ENCODE results near the gene BDH2. TPM values are rescaled to one million over a fixed set of nuclear protein-coding genes. Genes with fewer than 3 reads are reported as not detected.

Gene BDH2
- total RNA-seq, 1 donor from 2014 or later: 57.0 TPM

- DNase-seq (ENCODE audit: low spot score) (no peak), ATAC-seq (no peak)
- intact Hi-C loops (cut with DNase I): no loop called here
These were observed 10.2 kb downstream of the BDH2 start for GRCh38 chr4:103089481-103089880.

GRCh38 chr4:103086551-103086950, 13.1 kb downstream of the BDH2 start:
- intact Hi-C loops (cut with DNase I): no loop called here
- DNase-seq (ENCODE audit: low spot score) (no peak), ATAC-seq (no peak)

- intact Hi-C loops (cut with DNase I): no loop called here
- DNase-seq (ENCODE audit: low spot score): no peak
- no peak for ATAC-seq
These were observed 14.0 kb downstream of the BDH2 start for GRCh38 chr4:103085555-103086196.

- intact Hi-C loops (cut with DNase I): no loop called here
These were observed 20.0 kb downstream of the BDH2 start for GRCh38 chr4:103079621-103080020.

GRCh38 chr4:103076747-103077347, 22.8 kb downstream of the BDH2 start, which contains the start of gene SLC9B2:
Gene SLC9B2 (minus strand): TSS chr4:103076761. CDS start chr4:103067550, 9,211 bp downstream.
- ATAC-seq (no peak), DNase-seq (ENCODE audit: low spot score) (no peak)

More at GRCh38 chr4:103079621-103080020, 20.0 kb downstream of the BDH2 start:
- ATAC-seq (no peak), DNase-seq (ENCODE audit: low spot score) (no peak)

GRCh38 chr4:103075894-103076746, 23.5 kb downstream of the BDH2 start:
- ATAC-seq (peak; percentile 89), DNase-seq (ENCODE audit: low spot score) (peak; percentile 81)
- intact Hi-C loops (cut with DNase I): no loop called here

More at GRCh38 chr4:103076747-103077347, 22.8 kb downstream of the BDH2 start, which contains the start of gene SLC9B2:
- intact Hi-C loops (cut with DNase I): no loop called here

- intact Hi-C loops (cut with DNase I): no loop called here
- ATAC-seq (peak; percentile 16), DNase-seq (ENCODE audit: low spot score) (no peak)
These were observed 24.2 kb downstream of the BDH2 start for GRCh38 chr4:103075435-103075893.

- ATAC-seq: no peak
- intact Hi-C loops (cut with DNase I): no loop called here
- no peak for DNase-seq (ENCODE audit: low spot score)
These were observed 24.7 kb downstream of the BDH2 start for GRCh38 chr4:103074744-103075434.

GRCh38 chr4:103073792-103074438, 25.7 kb downstream of the BDH2 start:
- DNase-seq (ENCODE audit: low spot score) (no peak), ATAC-seq (no peak)
- intact Hi-C loops (cut with DNase I): no loop called here

GRCh38 chr4:103067841-103068547, 31.6 kb downstream of the BDH2 start:
- ATAC-seq (no peak), DNase-seq (ENCODE audit: low spot score) (no peak)
- intact Hi-C loops (cut with DNase I): no loop called here

GRCh38 chr4:103060453-103061148, 39.0 kb downstream of the BDH2 start:
- no peak for DNase-seq (ENCODE audit: low spot score)
- ATAC-seq: no peak
- intact Hi-C loops (cut with DNase I): no loop called here

- ATAC-seq (peak; percentile 84), DNase-seq (ENCODE audit: low spot score) (no peak)
- intact Hi-C loops (cut with DNase I): no loop called here
These were observed 45.6 kb downstream of the BDH2 start for GRCh38 chr4:103054030-103054429.

GRCh38 chr4:103052779-103053178, 46.9 kb downstream of the BDH2 start:
- intact Hi-C loops (cut with DNase I): no loop called here
- ATAC-seq: peak; percentile 72
- DNase-seq (ENCODE audit: low spot score): no peak

GRCh38 chr4:103052145-103052544, 47.5 kb downstream of the BDH2 start:
- ATAC-seq: no peak
- intact Hi-C loops (cut with DNase I): no loop called here
- DNase-seq (ENCODE audit: low spot score): no peak

GRCh38 chr4:103050736-103051436, 48.7 kb downstream of the BDH2 start:
- DNase-seq (ENCODE audit: low spot score): no peak
- ATAC-seq: no peak
- intact Hi-C loops (cut with DNase I): no loop called here

GRCh38 chr4:103046416-103047290, 53.0 kb downstream of the BDH2 start:
- no peak for DNase-seq (ENCODE audit: low spot score)
- ATAC-seq: peak; percentile 76
- intact Hi-C loops (cut with DNase I): no loop called here

All from sciatic nerve (tissue), 2 donors.